GM19043 (cell line): ENCODE results near the gene CHID1.

Experiments used
- ATAC-seq: cut with Tn5 transposase; IDR thresholded peaks from one replicate; pipeline ENCODE4 v1.9.1; 2021; ENCODE audit warnings: low read depth; ENCODE audit not compliant: unreplicated experiment

Gene CHID1

GRCh38 chr11:911031-911889 lies 650 bp upstream of the CHID1 start:
- ATAC-seq, result no peak

DNA sequence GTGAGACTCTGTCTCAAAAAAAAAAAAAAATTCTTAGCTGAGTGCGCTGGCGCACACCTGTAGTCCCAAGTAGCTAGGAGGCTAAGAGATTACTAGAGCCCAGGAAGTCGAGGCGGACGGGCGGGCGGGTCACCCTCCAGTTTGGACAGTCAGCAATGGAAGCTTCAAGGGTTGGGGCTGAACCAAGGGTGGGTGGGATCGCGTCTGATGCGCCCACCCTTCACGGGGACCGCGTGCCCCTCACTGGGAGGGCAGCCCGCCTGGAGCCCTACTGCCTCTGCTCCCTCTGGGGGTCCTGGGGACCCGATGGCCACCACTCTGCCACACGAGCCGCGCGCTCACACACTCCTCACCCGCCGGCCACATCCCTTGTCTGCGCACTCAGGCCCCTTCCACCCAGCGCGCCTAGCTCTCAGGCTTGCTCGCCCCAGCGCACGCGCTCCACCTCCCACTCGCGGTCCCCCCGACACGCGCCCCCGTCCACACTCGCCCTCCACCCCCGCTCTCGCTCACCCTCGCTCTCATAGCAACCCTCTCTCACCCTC lies 494 bp downstream of the CHID1 start:
- ATAC-seq, result no peak

- no peak for ATAC-seq
Observed at GRCh38 chr11:909406-909805, 1.2 kb downstream of the CHID1 start.

DNA sequence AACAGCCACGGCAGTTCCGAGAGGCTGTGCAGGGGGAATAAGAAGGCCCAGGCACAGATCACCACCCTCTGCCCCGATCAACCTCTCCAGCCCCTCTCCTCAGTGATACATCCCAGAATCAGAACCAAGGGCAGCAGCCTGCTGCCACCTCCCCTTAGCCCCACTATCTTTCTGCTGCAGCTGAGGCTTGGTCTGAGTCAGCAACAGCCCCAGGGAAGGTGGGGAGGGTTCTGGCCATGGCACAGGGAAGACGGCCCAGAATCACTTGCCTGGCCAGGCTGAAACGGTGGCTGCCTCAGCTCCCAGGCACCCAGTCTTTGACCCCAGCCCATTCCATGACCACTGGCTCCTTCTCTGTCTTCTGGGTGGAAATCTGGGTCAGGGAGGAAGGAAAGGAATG lies 2.3 kb downstream of the CHID1 start:
- no peak for ATAC-seq

DNA sequence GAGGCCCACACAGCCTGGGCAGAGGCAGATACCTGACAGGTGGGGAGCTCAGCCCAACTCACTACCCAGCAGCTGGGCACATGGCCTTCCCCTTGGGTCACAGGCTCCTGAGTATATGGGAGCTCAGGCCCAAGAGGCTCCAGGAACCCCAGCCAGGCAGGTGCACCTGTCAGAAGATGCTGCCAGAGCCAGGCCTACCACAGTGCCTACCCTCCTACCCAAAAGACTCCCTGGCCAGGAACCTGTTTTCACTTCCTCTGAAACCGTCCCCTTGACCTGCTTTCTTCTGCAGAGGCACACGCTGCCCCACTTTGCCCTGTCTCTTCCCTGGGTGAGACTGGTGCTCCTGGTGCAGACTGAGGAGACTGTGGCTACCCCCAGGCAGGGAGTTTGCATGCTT lies 2.9 kb downstream of the CHID1 start:
- no peak for ATAC-seq

GRCh38 chr11:905952-906351 lies 4.7 kb downstream of the CHID1 start:
- ATAC-seq, result no peak

DNA sequence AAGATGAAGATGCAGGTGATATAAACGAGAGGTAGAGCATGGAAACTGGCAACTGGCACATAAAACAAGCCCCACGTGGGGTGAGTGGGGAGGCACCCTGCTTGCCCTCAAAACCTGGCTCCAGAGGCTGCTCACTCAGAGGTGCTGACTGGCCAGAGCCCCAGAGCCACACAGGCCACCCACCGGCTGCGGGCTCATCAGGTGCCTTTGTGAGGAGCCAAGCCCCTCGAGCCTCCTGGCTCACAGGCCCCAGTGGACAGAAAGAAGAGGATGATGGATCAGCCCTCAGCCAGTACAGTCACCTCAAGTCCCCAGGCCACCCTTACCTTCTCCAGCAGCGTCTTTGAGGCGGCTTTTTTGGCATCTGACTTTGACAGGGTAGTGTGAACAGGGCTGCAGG lies 6.2 kb downstream of the CHID1 start:
- no peak for ATAC-seq

DNA sequence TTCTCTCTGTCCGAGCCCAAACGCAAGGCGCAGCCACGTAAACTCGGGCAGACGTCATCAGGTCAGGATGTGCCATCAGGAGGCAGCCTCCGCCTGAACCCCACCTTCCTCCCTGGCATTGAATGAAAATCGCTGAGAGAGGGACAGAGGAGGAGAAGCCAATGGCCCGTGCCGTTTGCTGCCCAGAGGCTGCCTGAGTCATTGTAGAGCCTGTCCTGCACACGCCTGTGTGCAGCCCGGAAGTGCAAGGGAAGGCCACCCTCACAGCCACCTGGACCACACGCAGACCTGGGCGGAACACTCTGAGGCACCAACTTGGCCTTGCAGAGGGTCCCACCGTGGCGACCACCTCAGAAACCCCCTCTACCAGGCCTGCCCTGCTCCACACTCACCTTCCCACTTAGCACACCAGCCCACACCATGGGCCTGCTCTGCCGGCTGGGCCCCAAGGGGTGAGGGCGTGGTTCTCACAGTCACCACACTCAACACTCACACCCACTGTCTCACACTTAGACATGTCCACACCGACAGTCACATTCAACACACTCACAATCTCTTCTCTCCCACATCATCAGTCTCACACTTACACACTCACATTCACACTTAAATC lies 9.1 kb downstream of the CHID1 start:
- no peak for ATAC-seq

DNA sequence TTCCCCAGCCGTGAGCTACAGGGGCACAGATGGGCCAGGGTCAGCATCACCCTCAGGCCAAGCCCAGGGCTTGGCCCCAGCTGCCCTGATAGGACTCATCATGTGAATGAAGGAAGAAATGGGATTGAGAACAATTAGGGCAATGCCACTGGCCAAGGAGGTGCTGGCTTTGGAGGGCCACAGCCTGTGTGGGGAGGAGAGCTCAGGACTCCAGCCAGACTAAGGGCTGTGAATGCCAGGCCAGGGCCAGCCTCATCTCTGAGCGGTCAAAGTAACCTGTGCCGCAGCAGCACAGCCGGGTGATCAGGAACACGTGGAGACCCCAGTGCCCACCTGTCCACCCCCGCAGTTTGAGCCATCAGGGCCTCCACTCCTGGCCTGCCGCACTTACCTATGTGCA lies 10.1 kb downstream of the CHID1 start:
- ATAC-seq, result no peak

DNA sequence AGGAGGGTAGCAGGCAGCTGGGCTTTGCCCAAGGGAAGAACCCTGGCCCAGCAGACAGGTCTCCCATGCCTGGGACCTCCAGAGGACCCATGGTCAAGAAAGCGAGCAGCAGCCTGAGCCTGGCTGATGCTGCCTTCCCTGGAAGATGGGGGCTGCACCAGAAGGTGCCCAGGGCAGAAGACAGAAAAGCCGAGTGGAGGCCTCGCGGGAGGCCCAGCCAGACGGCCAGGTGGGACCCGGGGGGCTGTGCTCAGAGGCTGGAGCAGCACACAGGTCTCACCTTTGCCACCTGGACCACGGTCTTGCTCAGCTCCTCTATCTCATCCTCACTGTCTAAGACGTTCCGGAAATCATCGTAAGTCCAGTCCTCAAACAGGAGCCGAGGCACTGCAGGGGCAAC lies 10.9 kb downstream of the CHID1 start:
- no peak for ATAC-seq

GRCh38 chr11:898540-899190 lies 11.9 kb downstream of the CHID1 start:
- no peak for ATAC-seq

GRCh38 chr11:898143-898511 lies 12.5 kb downstream of the CHID1 start:
- ATAC-seq, result no peak

DNA sequence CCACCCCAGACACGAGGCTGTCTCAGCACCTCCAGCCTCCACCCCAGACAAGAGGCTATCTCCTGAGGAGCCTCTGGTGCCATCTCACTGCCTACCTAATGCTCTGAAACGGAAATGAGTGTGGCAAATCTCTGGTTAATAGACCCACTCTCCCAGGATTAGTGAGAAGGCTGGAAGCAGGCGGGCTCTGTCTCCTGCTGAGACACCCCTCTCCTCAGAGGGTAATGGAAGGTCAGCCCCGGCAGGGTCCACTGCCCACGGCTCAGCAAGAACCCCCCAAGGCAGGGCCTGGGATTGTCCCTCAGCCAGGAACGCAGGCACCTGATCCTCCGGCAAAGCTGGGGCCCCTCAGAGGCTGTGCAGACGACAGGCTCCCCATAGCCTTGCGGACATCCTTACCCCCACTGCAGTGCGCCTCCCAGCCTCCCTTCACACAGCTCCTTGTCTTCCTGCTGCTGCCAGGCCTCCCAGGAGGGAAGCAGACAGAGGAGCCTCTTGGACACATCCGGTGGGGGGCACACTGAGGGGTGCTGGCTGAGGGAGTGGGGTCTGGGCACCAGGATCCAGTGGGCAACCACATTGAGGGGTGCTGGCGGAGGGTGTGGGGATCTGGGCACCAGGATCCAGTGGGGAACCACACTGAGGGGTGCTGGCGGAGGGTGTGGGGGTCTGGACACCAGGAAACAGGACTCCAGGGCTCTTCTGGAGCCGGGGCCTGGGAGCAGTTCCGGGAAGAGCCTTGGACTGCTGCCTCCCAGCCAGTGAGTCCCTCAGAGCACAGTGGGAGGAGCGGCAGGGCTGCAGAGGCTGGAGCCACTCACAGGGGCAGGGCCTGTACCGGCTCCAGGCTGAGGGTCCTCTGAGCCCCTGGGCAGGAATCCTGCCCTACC lies 13.1 kb downstream of the CHID1 start:
- ATAC-seq, result no peak

- no peak for ATAC-seq
Observed at GRCh38 chr11:895331-896110, 15.1 kb downstream of the CHID1 start.

GRCh38 chr11:894575-895201 lies 15.9 kb downstream of the CHID1 start:
- no peak for ATAC-seq

DNA sequence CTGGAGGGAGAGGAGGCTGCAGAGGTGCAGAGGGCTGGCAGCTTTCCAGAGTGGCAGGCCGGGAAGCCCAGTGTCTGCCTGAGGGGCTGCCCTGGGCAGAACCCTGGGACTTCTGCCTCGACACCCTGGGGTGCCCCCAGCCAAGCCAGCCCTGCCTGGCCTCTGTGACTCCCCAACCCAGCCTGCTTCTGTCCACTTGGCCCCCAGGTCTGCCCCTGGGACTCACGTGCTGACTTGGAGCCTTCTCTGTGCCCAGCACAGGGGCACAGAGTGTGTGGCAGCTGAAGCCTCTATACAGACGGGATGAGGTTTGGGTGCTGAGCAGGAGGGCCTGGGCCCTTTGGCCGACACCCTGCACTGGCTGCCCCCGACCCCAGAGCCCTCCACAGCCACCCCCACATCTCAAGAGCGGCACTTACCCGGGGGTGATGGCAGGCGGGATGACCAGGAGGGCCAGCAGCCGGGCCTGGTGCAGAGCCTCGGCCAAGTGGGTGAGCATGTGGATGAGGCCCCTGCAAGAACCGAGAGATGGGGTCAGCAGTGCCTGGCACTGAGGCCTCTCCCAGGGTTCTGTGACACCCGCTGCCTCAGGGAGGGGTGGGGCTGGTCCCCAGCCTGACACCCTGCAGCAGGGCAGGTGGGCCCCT lies 17.5 kb downstream of the CHID1 start:
- ATAC-seq, result no peak

GRCh38 chr11:890794-891540 lies 19.6 kb downstream of the CHID1 start:
- ATAC-seq, result no peak
